Measurements from ENCODE around the gene AJAP1.

The AJAP1 gene

DNA sequence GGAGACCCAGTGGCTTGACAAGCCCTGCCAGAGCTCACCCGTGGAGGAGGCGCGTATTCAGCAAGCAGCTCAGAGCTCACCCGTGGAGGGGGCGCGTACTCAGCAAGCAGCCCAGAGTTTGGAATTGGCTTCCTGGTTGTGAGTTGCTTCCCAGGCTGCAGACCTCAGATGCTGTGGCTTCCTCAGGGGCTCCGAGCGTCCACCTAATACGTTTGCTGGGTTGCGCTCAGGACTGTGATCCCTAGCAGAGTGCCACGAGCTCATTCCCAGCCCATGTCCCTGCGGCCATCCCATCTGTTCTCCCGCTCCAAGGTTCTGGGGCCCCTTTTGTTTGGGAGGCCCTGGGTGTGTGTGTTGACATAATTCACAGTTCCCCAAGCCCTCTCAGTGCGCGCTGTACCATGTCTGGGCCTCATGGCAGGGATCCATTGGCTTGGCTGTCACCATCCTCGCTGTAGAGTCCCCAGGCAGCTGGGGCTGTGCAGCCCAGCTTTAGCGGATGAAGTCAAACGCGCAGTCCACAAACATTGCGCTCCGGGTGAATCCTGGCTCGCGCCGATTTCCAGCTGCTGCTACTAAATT, 3.6 kb downstream of the AJAP1 start:
- no peak for DNase-seq (ENCODE audit: low read depth)
- no peak for TF ChIP-seq CTCF (IDR thresholded peaks at IDR 0.05; ENCODE audit: insufficient read depth, low read depth, low read length, missing control alignments)
- H3K4me3 ChIP-seq (ENCODE audit: low read length) = no peak overlapping the region

GRCh38 chr1:4658643-4659628, 4.5 kb downstream of the AJAP1 start:
- no peak for TF ChIP-seq CTCF (IDR thresholded peaks at IDR 0.05; ENCODE audit: insufficient read depth, low read depth, low read length, missing control alignments)
- no peak overlapping the region for H3K4me3 ChIP-seq (ENCODE audit: low read length)
- DNase-seq (ENCODE audit: low read depth) = no peak

GRCh38 chr1:4660917-4661594, 6.6 kb downstream of the AJAP1 start:
- no peak for TF ChIP-seq CTCF (IDR thresholded peaks at IDR 0.05; ENCODE audit: insufficient read depth, low read depth, low read length, missing control alignments)
- no peak overlapping the region for H3K4me3 ChIP-seq (ENCODE audit: low read length)
- DNase-seq (ENCODE audit: low read depth) = no peak

DNA sequence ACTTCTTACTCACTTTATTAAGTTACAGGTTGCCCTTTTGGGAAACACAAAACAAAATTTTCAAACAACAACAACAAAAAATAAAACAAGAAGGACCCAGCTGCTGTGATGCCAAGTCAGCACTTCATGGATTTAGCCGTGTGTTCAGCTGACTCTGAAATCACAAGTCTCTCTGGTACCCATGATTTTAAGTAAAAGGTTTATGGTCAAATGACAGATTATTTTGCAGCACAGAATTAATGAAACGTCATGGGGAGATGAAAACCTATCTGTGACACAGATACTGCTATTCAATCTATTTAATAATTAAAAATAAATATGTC, 7.1 kb downstream of the AJAP1 start:
- no peak for TF ChIP-seq CTCF (IDR thresholded peaks at IDR 0.05; ENCODE audit: insufficient read depth, low read depth, low read length, missing control alignments)
- no peak for DNase-seq (ENCODE audit: low read depth)
- H3K4me3 ChIP-seq (ENCODE audit: low read length) = no peak overlapping the region

DNA sequence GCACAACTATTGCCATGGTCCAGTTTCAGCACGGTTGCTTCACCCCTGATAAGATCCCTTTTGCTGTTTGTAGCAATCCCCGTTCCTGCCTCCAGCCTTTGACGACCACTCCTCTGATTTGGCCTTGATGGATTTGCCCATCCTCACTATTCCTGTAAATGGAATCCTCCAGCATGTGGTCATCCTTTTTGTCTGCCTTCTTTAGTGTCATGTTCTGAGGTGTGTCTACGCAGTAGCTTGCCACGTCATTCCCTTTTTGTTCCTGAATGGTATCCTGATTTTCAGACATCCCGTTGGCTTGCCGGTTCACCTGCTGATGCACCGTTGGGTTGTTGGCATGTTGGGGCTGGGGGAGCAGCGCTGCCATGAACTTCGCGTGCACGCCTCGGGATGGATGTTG, 7.8 kb downstream of the AJAP1 start:
- TF ChIP-seq CTCF (IDR thresholded peaks at IDR 0.05; ENCODE audit: insufficient read depth, low read depth, low read length, missing control alignments) = no peak
- no peak overlapping the region for H3K4me3 ChIP-seq (ENCODE audit: low read length)
- DNase-seq (ENCODE audit: low read depth) = no peak

GRCh38 chr1:4662723-4663122, 8.3 kb downstream of the AJAP1 start:
- no peak for TF ChIP-seq CTCF (IDR thresholded peaks at IDR 0.05; ENCODE audit: insufficient read depth, low read depth, low read length, missing control alignments)
- no peak overlapping the region for H3K4me3 ChIP-seq (ENCODE audit: low read length)
- DNase-seq (ENCODE audit: low read depth) = no peak

All from epithelial cell of esophagus (primary cell).